ENCODE results near the gene SH2D1A.

DNA sequence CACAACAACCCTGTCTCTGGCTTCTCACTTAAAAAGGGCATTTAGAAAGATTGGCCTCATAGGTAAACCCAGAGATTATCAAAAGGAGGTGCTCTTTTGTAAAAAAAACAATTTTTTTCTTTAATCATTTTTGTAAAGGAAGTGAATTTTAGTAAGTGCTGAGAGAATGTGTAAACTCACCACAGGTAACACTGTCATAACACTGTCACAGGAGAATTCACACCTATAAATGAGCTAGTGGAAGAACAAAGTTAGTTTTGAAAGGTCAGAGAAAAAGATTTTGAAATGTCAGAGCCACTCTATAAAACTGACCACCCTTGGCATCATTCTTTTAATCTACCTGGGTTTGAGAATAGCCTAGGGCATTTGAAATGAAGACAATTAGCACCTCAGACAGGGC, 3.3 kb upstream of the SH2D1A start:
- no peak for TF ChIP-seq POLR2A (IDR thresholded peaks at IDR 0.05; ENCODE audit: low read depth)
- TF ChIP-seq POLR2AphosphoS5 (IDR thresholded peaks at IDR 0.05): no peak
- TF ChIP-seq, protein P1, sequence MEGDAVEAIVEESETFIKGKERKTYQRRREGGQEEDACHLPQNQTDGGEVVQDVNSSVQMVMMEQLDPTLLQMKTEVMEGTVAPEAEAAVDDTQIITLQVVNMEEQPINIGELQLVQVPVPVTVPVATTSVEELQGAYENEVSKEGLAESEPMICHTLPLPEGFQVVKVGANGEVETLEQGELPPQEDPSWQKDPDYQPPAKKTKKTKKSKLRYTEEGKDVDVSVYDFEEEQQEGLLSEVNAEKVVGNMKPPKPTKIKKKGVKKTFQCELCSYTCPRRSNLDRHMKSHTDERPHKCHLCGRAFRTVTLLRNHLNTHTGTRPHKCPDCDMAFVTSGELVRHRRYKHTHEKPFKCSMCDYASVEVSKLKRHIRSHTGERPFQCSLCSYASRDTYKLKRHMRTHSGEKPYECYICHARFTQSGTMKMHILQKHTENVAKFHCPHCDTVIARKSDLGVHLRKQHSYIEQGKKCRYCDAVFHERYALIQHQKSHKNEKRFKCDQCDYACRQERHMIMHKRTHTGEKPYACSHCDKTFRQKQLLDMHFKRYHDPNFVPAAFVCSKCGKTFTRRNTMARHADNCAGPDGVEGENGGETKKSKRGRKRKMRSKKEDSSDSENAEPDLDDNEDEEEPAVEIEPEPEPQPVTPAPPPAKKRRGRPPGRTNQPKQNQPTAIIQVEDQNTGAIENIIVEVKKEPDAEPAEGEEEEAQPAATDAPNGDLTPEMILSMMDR (IDR thresholded peaks at IDR 0.05): no peak

Data from esophagus muscularis mucosa (tissue), 3 donors.